Measurements from ENCODE around the gene TUBA4B.

DNA sequence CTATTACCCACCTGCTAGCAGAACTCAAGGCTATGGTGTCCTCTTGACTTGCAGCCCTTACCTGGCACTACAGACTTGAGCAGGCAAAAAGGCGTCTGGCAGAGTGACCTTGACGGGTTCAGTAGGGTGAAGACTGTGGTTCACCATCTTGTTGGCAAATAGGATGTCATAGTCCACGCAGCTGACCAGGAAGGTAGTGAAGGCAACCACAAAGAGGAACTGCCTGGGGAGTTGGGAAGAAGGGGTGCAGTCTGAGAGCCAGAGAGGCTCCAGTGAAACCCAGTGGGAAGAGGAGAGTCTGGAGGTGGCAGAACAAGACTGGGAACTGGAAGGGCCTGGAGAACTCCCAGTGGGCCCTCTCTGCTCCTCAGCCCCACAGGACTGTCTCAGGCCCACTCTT lies 27.7 kb upstream of the TUBA4B start:
- TF ChIP-seq CTBP1 (IDR thresholded peaks at IDR 0.05; ENCODE audit: borderline replicate concordance): no peak
- no peak for TF ChIP-seq FOXK2 (IDR thresholded peaks at IDR 0.05)
- no peak for TF ChIP-seq BHLHE40 (IDR thresholded peaks at IDR 0.05; ENCODE audit: borderline replicate concordance)
- no peak for TF ChIP-seq SP1 (IDR thresholded peaks at IDR 0.05)
- TF ChIP-seq FOXM1 (IDR thresholded peaks at IDR 0.05; ENCODE audit: borderline replicate concordance): no peak
